ENCODE measurements around the gene SPATA6L. TPM values are rescaled to one million over a fixed set of nuclear protein-coding genes. Genes with fewer than 3 reads are reported as not detected.

SPATA6L gene
- total and polyA plus RNA-seq, 9 of the 15 experiments (the other 6 are each of a cell fraction or from before 2014, with no cell fraction given): 0.03 to 1.00 (median 0.08) TPM; not detected in 4

GRCh38 chr9:4678679-4679267 is 12.5 kb upstream of the SPATA6L start (continued):
- TF ChIP-seq ZNF655 (CRISPR knock-in tag; IDR thresholded peaks at IDR 0.05) (no peak), RBM39 (optimal IDR thresholded peaks at IDR 0.05; ENCODE audit: low read depth, low read length) (no peak), TSHZ1 (CRISPR knock-in tag; IDR thresholded peaks at IDR 0.05) (no peak), HNRNPH1 (optimal IDR thresholded peaks at IDR 0.05; ENCODE audit: low read depth, low read length) (no peak), ZNF197 (CRISPR knock-in tag; IDR thresholded peaks at IDR 0.05; ENCODE audit: low read depth) (no peak), ZHX1 (conservative IDR thresholded peaks at IDR 0.05; ENCODE audit: low read length) (no peak), NR2F6 (CRISPR knock-in tag; IDR thresholded peaks at IDR 0.05) (no peak), SMARCE1 (IDR thresholded peaks at IDR 0.05) (0 out of 2 replicates have a peak, but pooled peaks have one; percentile 12), ZNF354B (CRISPR knock-in tag; IDR thresholded peaks at IDR 0.05) (no peak), NCOA2 (IDR thresholded peaks at IDR 0.05; ENCODE audit: partially characterized antibody in 2 of 2) (no peak), ZNF740 (CRISPR knock-in tag; IDR thresholded peaks at IDR 0.05) (no peak), ZNF740 (tag; IDR thresholded peaks at IDR 0.05) (no peak), BRD4 (IDR thresholded peaks at IDR 0.05) (peak; percentile 59; the same call in 1 of the 2 replicates), BCL6 (CRISPR knock-in tag; IDR thresholded peaks at IDR 0.05) (no peak), NCOA1 (IDR thresholded peaks at IDR 0.05; ENCODE audit: low read depth) (no peak), GATAD2A (IDR thresholded peaks at IDR 0.05) (no peak), ZC3H11A (IDR thresholded peaks at IDR 0.05; ENCODE audit: low read depth, low read length) (no peak), ZNF717 (CRISPR knock-in tag; IDR thresholded peaks at IDR 0.05) (no peak), PRPF4 (IDR thresholded peaks at IDR 0.05; ENCODE audit: insufficient read depth, low read depth, low read length, poor library complexity, severe bottlenecking) (no peak), RBFOX2 (IDR thresholded peaks at IDR 0.05; ENCODE audit: low read depth, low read length) (no peak)

Measured in K562 (cell line).